NCI-H2107 (cell line): Measurements from ENCODE around the gene LRRN2.
"Not testable (repeated sequence)": the region's sequence is repeated elsewhere in the genome, so short reads cannot be mapped to it uniquely, and the experiment has no call there.

ENCODE experiments used
- DNase-seq: peaks from one replicate; lab custom pipeline; 2025; lab: John Stamatoyannopoulos, UW

Gene LRRN2

DNA sequence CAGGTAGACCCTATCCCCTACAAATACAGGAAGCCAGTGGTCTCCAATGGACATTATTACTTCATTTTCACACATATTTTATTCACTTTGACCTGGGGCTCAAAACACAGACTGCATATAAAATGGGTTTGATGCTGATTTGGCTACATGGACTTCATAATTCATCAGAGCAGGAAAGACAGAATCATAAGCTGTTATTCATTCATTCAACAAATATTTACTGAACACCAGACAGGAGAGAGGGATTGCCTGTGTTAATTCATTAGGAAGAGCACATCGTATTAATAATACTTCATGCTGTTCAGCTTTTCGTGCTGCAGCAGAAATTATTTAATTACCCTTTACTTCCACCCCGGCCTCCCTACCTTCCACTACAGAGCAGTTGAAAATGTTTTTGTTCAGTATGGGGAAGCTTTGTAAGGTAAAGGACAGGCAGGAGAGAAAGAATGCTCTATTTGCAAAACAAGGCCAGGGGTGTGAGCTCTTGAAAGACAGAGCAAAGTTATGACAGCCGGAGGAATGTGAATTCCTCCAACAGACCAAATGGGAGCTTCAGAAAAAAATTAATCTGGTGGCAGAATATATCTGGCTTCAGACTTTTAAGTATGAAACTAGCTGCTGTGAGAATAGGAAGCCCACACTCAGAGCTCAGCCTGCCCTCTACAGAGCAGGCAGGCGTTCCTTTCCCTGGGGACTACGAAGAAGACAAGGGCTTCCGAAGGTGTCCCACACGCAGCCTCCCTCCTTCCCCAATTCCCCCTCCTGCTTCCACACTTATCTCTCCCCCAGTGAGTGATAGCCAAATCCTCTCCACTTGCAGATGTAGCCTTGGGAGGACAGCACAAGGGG, 111.3 kb downstream of the LRRN2 start:
- no peak for DNase-seq

DNA sequence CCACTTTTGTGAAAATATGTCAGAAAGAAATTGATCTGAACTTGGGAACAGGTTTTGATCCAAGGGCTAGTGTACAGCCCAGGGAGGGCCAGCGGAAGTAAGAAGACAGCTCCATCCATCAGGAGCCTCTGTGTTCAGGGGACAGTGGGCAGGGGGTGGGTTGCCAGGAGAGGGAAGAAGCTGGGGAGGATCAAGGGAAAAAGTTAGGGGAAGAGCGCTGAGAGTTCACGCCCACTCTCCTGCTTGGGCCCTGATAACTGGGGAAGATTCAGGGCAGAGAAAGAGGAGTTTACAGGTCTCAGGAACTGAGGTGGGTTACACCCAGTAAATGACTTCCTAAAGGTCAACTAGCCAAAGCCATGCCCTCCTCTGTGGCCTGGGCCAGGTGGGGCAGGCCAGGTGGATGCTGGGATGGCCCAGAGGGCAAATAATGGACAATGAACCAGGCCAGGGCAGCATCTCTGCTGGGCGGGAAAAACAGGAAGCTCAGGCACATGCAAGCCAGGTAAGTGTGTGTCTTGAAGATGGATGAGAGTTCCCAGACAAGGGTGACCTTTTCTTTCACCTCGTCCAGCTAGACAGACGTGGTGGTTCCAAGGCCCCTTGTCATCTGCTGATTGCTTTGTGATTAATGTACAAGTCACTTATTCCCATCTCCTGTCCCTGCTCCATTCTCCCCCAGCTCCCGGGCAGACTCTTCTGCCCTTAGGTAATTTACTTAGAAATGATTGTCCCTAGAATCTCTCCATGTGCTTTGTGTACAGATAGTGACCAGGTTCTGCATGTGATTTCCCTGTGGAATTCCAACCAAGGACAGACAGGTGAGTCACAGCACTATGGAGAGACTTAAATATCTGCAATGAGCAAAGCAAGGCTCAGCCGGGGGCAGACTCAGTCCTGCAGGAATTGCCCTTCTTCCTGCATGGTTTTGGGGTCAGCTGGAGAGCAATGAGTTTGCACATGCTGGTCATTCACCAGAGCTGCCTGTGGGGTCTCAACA, 112.3 kb downstream of the LRRN2 start:
- no peak for DNase-seq

DNA sequence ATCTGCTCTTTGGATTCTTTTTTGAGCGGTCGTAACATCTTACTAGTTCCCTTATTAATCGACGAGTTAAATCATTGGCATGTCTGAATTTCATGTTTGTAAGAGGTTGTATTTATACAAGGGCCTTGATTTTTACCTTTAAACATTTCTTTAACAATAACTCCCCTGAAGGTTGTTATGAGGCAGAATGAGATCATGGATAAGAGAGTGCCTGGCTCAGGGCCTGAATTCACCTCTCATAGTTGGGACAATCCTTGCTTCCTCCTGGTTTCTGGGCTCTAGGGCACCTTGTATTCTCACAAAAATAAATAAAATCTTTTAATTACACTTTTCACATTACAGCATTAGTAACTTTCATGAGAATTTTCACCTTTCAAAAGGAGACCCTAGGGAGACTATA, 113.9 kb downstream of the LRRN2 start:
- DNase-seq, result no peak

DNA sequence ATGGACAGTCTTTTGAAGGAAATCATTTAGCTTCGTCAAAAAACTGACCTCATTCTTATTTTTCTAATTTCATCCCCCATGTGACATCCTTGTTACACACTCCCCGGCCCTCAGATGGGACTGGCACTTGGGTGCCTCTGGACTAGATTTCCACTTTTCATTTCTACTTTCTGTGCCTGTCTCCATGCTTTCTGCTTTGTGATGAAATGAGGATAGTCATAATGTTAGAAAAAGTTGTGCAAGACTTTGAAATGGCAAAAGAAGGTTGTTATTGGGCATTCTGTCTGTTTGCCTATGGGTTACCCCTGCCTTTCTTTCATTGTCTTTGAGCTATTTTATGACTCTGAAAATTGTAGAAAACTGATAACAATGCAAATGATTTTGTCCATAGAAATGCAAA, 114.4 kb downstream of the LRRN2 start:
- no peak for DNase-seq

DNA sequence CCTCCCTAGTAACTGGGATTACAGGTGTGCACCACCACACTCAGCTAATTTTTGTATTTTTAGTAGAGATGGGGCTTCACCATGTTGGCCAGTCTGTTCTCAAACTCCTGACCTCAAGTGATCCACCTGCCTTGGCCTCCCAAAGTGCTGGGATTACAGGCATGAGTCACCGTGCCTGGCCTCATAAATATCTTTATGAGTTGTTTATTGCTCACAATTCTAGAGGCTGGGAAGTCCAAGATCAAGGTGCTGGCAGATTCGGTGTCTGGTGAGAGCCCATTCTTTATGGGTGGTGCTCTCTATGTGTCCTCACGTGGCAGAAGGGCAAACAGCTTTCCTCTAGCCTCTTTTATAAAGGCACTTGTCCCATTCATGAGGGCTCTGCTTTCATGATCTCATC, 115.5 kb downstream of the LRRN2 start:
- DNase-seq, result not testable (repeated sequence)

DNA sequence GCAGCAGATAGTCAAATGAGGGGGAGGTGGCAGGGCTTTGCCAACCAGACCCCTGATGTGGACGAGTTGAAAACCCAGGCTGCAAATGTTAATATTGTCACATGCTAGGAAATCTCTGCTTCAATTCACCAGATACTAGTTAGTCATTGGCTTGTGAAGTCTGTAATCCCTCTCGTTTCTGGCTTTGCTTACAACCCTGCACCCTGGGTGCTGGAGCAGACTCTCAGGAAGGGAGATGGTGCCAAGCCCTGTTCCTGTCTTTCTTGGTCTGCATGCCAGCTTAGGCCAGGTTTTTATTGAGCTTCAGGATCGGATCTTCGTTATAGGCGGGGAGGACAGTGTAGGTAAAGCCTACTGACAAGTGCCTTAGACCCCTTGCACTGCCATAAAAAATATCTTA, 116.1 kb downstream of the LRRN2 start:
- no peak for DNase-seq

DNA sequence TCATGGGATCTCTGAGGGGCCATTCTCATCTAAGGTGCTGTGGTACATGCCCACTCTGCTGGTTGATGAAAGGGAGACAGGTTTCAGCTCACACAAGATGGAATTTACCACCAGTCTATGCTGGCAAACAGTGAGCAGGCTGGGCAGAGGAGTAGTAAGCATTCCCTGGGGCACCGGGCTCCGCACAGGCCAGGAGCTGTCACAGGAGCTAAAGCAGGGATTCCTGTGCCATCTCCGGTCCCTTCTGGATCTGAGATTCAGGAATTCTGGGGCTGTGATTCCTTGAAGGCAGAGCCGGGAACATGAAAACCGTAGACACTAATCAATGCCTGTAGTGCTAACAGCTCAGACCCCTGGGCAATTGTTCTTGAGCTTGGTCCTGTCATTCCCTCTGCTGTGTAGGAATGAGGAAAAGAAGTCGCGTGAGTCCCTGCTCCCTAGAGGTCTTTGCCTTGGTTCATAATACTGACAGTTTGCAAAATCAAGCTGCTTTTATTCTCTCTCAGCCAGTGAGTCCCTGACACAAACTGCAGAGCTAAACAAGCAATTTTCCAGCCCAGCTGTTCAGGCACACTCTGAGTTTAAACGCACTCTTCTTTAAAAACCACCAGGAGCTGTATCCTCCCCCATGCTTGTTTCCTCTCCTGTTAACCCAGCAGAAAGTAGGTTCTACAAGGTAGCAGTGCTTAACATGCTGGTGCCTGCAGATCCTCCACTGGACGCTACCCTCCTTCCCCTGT, 116.8 kb downstream of the LRRN2 start:
- no peak for DNase-seq
